Neural cell (in vitro differentiated cells): ENCODE results near the gene RALGPS1. TPM values are rescaled to one million over a fixed set of nuclear protein-coding genes. Genes with fewer than 3 reads are reported as not detected.

Experiments used
- H2AFZ ChIP-seq: fragments of 200-600, 300-800 bp; sonication (generic), shearing (Covaris generic); 2 replicates; pipeline ENCODE4 v1.6.0; 2014; ENCODE audit warnings: low read depth, mild to moderate bottlenecking, antibody characterized with exemption, low read length, moderate library complexity
- H3F3A ChIP-seq: fragments of 200-600 bp; shearing (Covaris generic); 2 replicates; pipeline ENCODE4 v1.6.1; 2016; ENCODE audit warnings: mild to moderate bottlenecking, moderate library complexity, mixed read lengths, antibody characterized with exemption, low read length; ENCODE audit not compliant: insufficient read depth, poor library complexity, severe bottlenecking
- H3K27ac ChIP-seq: fragments of 200-600, 300-800 bp; sonication (generic), shearing (Covaris generic); 2 replicates; pipeline ENCODE4 v1.5.1; 2014; ENCODE audit warnings: mild to moderate bottlenecking, low read length, moderate library complexity
- H3K27me3 ChIP-seq: fragments of 300-800, 200-600 bp; sonication (generic), shearing (Covaris generic); 2 replicates; pipeline ENCODE4 v1.6.0; 2014; ENCODE audit warnings: mild to moderate bottlenecking, low read depth, low read length, moderate library complexity; ENCODE audit not compliant: insufficient read depth
- H3K36me3 ChIP-seq: fragments of 300-800, 200-600 bp; sonication (generic), shearing (Covaris generic); 2 replicates; pipeline ENCODE4 v1.5.1; 2014; ENCODE audit warnings: mild to moderate bottlenecking, antibody characterized with exemption, low read length, moderate library complexity; ENCODE audit not compliant: insufficient read depth
- H3K4me2 ChIP-seq: fragments of 300-800, 200-600 bp; sonication (generic), shearing (Covaris generic); 2 replicates; pipeline ENCODE4 v1.6.0; 2014; ENCODE audit warnings: mild to moderate bottlenecking, low read length
- H3K4me3 ChIP-seq: fragments of 300-800, 200-600 bp; sonication (generic), shearing (Covaris generic); 2 replicates; pipeline ENCODE4 v1.5.1; 2014; ENCODE audit warnings: mild to moderate bottlenecking, low read length, moderate library complexity
- H3K79me2 ChIP-seq: fragments of 200-600 bp; shearing (Covaris generic); replicated peaks from 2 replicates; pipeline ENCODE4 v1.6.0; 2014; ENCODE audit warnings: mild to moderate bottlenecking, low read length, moderate library complexity; ENCODE audit not compliant: insufficient read depth
- H3K9ac ChIP-seq: fragments of 300-800, 200-600 bp; sonication (generic), shearing (Covaris generic); 2 replicates; pipeline ENCODE4 v1.6.1; 2016; ENCODE audit warnings: mild to moderate bottlenecking, low read length, mixed read lengths
- H3K9me2 ChIP-seq: fragments of 200-600 bp; shearing (Covaris generic); 2 replicates; pipeline ENCODE4 v1.6.1; 2016; ENCODE audit warnings: mild to moderate bottlenecking, low read length, mixed read lengths; ENCODE audit not compliant: insufficient read depth
- H3K9me3 ChIP-seq: fragments of 200-600, 300-800 bp; sonication (generic), shearing (Covaris generic); 2 replicates; pipeline ENCODE4 v1.6.1; 2016; ENCODE audit warnings: mild to moderate bottlenecking, mixed run types, low read length, moderate library complexity, mixed read lengths
- H4K20me1 ChIP-seq: fragments of 200-600 bp; shearing (Covaris generic); 2 replicates; pipeline ENCODE4 v1.6.1; 2016; ENCODE audit warnings: mild to moderate bottlenecking, mixed run types; ENCODE audit not compliant: insufficient read depth
- CTCF ChIP-seq: fragments of 450-650 bp; IDR thresholded peaks from 2 replicates; pipeline ENCODE4 v1.5.1; 2014; ENCODE audit warnings: antibody characterized with exemption, mild to moderate bottlenecking, moderate library complexity; ENCODE audit not compliant: poor library complexity, severe bottlenecking
- EP300 ChIP-seq: fragments of 450-650 bp; conservative IDR thresholded peaks from 2 replicates; pipeline ENCODE4 v1.6.1; 2014; ENCODE audit warnings: antibody characterized with exemption, mild to moderate bottlenecking, moderate library complexity; ENCODE audit not compliant: poor library complexity, severe bottlenecking
- EZH2 ChIP-seq: fragments of 200-600, 300-800 bp; shearing (Covaris generic), sonication (generic); IDR thresholded peaks from 2 replicates; pipeline ENCODE4 v1.6.1; 2014; ENCODE audit warnings: antibody characterized with exemption, low read length, borderline replicate concordance, mild to moderate bottlenecking; ENCODE audit not compliant: insufficient read depth, poor library complexity, severe bottlenecking
- MXI1 ChIP-seq: fragments of 450-650 bp; conservative IDR thresholded peaks from 2 replicates; pipeline ENCODE4 v1.6.1; 2014; ENCODE audit warnings: antibody characterized with exemption, mild to moderate bottlenecking; ENCODE audit not compliant: poor library complexity, severe bottlenecking
- POLR2AphosphoS5 ChIP-seq: IDR thresholded peaks from 2 replicates; pipeline ENCODE4 v1.6.1; 2012
- RAD21 ChIP-seq: fragments of 450-650 bp; conservative IDR thresholded peaks from 2 replicates; pipeline ENCODE4 v1.6.1; 2014; ENCODE audit warnings: antibody characterized with exemption, mild to moderate bottlenecking, moderate library complexity
- REST ChIP-seq: IDR thresholded peaks from 2 replicates; pipeline ENCODE4 v1.6.1; 2012; ENCODE audit warnings: borderline replicate concordance
- SMC3 ChIP-seq: fragments of 450-650 bp; conservative IDR thresholded peaks from 2 replicates; pipeline ENCODE4 v1.6.1; 2014; ENCODE audit warnings: antibody characterized with exemption, mild to moderate bottlenecking, moderate library complexity; ENCODE audit not compliant: poor library complexity
- TAF1 ChIP-seq: IDR thresholded peaks from 2 replicates; pipeline ENCODE4 v1.6.1; 2012; ENCODE audit warnings: low read depth
- polyA plus RNA-seq: library from polyadenylated mRNA; depleted of rRNA; stranded (reverse); fragments of >200 nt; gene quantifications from 2 replicates; pipeline ENCODE4 v1.2.3, GENCODE V29; 2014

The RALGPS1 gene
- polyA plus RNA-seq, 1 donor from 2014 or later, result 37.1 TPM

DNA sequence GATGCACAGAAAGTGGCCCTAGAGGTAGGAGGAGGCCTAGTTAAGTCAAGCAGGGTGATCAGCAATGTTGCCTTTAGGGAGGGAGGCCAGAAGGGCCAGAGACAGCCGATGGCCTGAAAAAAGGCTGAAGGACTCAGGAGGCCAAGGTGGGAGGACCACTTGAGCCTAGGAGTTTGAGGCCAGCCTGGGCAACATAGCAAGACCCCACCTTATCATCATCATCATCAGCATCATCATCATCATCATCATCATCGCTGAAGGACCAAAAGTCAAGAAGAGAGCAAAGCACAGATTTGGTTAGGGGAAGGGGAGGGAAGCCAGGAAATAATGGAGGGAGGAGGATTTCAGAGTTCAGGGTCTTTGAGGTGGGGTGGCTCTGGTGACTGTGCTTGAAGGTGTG lies 74.3 kb downstream of the RALGPS1 start:
- H3K4me2 ChIP-seq, result no peak overlapping the region
- no peak overlapping the region for H3K27ac ChIP-seq
- H3K36me3 ChIP-seq, result peaks cover 6% of the 10 kb centered on the region
- no peak overlapping the region for H2AFZ ChIP-seq
- no peaks in the 10 kb centered on the region for H4K20me1 ChIP-seq
- no peaks in the 10 kb centered on the region for H3F3A ChIP-seq
- no peaks in the 10 kb centered on the region for H3K9me2 ChIP-seq
- no peak overlapping the region for H3K4me3 ChIP-seq
- no peak for TF ChIP-seq TAF1
- no peak for TF ChIP-seq RAD21
- no peak for TF ChIP-seq REST
- no peak for TF ChIP-seq EP300
- TF ChIP-seq CTCF, result no peak
- TF ChIP-seq EZH2, result no peak
- TF ChIP-seq POLR2AphosphoS5, result no peak
- no peak for TF ChIP-seq MXI1
- TF ChIP-seq SMC3, result no peak
- H3K9ac ChIP-seq, result no peak overlapping the region
- H3K79me2 ChIP-seq, result no peaks in the 10 kb centered on the region
- H3K9me3 ChIP-seq, result peaks cover 5% of the 10 kb centered on the region
- no peaks in the 10 kb centered on the region for H3K27me3 ChIP-seq

DNA sequence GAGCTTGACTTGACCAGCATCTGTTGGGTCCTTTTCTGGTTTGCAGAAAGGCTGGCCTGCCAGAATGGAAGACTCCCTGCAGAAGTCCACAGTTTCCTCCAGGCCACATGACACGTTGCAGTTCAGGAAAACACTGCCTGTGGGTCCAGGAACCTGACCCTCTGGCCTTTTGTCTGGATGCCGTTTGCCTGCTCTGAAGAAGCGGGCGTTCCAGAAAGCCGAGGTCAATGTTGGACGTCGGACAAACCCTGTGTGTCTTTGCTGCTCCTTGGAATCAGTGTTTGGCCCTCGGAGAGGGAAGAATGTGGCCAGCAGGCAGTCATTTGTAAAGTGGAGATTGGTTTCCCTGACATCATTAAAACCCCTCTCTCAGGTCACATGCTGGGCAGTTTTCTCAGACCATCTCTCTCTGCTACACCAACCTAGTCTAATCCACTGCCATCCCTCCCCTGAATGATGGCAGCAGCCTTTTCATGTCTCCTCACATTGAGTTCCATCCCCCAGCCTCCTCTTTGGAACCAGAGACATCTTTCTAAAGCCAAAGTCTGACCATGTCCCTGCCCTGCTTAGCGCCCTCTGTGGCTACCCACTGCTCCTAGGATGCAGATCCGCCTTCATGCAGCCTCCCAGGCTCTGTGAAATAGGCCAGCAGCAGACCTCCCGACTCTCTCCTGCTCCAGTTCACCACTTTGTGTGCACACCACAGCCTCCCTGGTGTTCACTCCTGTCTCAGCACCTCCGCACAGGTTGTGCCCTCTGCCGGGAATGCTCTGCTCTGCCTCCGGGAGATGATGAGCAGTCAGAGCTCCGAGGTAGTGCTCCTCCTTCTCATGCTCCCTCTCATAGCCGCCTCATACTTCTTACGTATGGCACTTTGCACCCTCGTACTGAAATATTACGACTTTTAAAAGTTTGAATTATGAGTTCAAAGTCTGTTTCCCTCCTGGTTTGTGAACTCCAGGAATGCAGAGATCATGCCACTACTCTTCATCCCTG lies 75.6 kb downstream of the RALGPS1 start:
- Histone ChIP-seq H3K27ac (no peak overlapping the region), H3K36me3 (no peaks in the 10 kb centered on the region), H3K9me3 (peaks cover 5% of the 10 kb centered on the region), H3K27me3 (no peaks in the 10 kb centered on the region), H3K79me2 (no peaks in the 10 kb centered on the region), H4K20me1 (no peaks in the 10 kb centered on the region), H3K9me2 (no peaks in the 10 kb centered on the region), H3F3A (no peaks in the 10 kb centered on the region), H3K9ac (no peak overlapping the region), H3K4me2 (no peak overlapping the region), H2AFZ (no peak overlapping the region), H3K4me3 (no peak overlapping the region)
- TF ChIP-seq RAD21 (no peak), POLR2AphosphoS5 (no peak), TAF1 (no peak), MXI1 (no peak), EZH2 (no peak), SMC3 (no peak), CTCF (no peak), REST (no peak), EP300 (no peak)
